NCI-H526 treated with DMSO at 0.1 percent for 48 hours (cell line): ENCODE measurements around the gene IER3.
"Not testable (repeated sequence)": the region's sequence is repeated elsewhere in the genome, so short reads cannot be mapped to it uniquely, and the experiment has no call there.

ENCODE experiments used
- DNase-seq: peaks from one replicate; lab custom pipeline; 2025; lab: John Stamatoyannopoulos, UW

Gene IER3

DNA sequence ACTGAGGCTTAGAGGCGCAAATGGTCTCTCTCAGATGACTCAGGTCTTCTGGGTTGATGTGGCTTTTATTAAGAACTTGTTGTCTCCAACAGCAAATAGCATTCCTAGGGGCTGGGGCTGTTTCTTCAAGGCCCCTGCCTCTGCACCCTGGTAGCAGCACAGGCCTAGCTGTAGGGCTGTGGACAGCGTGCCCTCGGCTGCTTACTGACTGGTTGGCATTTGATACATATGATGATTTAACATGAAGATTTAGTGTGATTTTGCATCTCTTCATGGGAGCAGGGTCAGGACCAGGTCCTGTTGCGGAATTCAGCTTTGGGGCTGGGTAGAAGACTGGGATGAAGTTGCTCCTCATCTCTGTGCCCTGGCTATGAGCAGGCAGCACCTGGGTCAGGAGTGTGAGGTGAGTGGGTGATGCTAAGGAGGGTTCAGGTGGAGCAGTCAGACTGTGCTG lies 24.3 kb upstream of the IER3 start:
- DNase-seq = no peak

- DNase-seq = no peak
Observed at GRCh38 chr6:30767944-30768301, 23.6 kb upstream of the IER3 start.

DNA sequence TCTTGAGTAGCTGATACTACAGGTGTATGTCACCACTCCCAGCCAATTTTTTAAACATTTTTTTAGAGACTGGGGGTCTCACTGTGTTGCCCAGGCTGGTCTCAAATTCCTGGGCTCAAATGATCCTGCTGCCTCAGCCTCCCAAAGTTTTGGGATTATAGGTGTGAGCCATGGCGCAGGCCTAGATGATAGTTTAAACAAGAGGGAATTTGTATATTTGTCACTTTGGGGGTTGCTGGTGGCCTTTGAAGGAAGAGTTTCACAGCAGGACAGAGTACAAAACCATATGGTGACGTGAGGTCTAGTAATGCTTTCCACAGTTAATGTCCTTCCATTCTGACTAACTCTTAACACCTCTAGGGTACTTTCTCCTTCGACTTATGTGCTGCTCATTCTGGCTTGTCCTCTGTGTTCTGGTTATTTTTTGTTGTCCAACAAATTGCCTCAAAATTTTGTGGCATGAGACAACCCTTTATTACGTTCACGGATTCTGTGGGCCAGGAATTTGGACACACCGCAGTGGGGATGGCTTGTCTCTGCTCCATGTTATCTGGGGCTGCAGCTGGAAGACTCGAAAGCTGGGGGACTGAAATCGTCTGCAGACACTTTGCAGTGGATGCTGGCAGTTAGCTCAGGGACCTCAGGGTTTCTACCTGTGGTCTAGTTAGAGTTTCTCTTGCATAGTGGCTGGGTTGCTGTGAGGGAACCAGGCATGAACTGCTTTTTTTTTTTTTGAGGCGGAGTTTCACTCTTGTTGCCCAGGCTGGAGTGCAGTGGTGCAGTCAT lies 23.0 kb upstream of the IER3 start:
- DNase-seq = no peak

DNA sequence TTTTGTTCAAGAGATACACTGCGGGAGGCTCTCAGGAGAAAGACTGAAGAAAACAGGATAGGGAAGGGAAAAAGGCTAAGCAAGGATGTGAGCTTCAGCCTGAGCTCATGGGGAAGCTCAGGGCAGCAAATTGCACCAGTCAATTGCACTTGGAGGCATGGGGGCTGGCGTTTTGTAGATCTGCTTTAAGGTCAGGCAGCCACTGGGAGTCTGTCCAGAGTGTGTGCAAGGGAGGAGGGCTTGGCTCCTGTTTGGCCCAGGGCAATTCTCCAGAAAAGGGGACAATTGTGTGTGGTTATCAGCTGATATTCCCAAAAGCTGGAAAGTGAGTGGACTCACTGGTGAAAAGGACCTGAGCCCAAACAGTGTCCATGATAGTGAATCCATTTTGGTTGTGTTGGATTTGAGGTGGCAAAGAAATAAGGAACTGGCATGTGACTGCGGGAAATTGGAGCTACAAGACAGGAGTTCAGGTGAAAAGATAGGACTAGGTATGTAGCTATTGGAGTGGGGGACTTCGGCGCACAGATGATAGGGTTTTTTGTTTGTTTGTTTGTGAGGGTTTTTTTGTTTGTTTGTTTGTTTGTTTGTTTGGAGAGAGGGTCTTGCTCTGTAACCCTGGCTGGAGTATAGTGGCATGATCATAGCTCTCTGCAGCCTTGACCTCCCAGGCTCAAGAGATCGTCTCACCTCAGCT lies 22.3 kb upstream of the IER3 start:
- DNase-seq = no peak

- not testable (repeated sequence) for DNase-seq
Observed at GRCh38 chr6:30765495-30765894, 21.1 kb upstream of the IER3 start.

DNA sequence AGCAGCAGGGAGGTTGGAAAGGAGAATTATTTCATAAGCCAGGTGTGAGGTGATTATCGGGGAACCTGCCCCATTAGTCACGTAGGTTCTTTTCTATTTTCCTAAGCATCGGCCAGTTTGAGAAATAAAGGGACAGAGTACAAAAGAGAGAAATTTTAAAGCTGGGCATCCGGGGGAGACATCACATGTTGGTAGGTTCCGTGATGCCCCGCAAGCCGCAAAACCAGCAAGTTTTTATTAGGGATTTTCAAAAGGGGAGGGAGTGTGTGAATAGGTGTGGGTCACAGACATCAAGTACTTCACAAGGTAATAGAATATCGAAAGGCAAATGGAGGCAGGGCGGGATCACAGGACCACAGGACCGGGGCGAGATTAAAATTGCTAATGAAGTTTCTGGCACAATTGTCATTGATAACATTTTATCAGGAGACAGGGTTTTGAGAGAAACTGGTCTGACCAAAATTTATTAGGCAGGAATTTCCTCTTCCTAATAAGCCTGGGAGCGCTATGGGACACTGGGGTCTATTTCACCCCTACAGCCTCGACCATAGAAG lies 20.2 kb upstream of the IER3 start:
- not testable (repeated sequence) for DNase-seq

DNA sequence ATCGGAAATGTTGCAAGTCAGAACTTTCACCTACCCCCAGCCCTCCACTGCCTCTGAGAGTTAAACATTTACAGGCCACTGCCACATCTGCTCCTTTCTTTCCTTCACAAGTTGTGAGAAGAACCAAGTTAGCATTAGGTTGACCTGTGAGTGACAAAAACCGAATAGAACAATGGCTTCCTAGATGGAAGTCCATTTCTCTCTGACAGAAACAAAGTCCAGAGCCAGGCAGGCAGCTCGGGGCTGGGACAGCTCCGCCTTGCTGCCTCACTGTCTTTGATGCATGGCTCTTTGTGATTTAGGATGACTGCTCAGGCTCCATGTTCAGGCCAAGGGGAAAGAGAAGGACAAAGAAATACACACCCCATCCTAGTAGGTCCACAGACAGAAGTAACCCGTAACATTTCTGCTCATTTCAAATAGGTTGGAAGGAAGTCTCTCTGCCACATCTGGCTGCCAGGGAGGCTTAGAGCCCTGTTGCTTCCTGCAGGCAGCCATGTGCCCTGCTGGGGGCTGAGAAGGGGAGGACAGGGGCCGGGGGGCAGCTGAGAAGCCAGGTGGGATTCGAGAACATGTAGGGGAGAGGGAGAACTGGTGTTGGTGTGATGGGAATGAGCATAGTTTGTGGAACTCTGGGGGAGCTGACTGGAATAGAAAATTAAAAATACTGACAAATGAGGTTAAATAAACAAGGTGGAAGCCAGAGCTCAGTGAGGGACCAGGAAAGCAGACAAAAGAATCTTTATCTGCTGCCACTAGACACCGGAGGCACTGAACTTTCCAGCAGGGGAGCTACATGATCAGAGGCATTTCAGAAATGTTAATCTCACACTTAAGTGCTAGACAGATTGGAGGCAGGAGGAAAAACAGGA lies 19.5 kb upstream of the IER3 start:
- no peak for DNase-seq

GRCh38 chr6:30763155-30763617 lies 18.8 kb upstream of the IER3 start:
- no peak for DNase-seq

GRCh38 chr6:30761791-30762429 lies 17.6 kb upstream of the IER3 start:
- no peak for DNase-seq

- no peak for DNase-seq
Observed at GRCh38 chr6:30760549-30760948, 16.2 kb upstream of the IER3 start.

- DNase-seq = no peak
Observed at GRCh38 chr6:30759575-30760239, 15.4 kb upstream of the IER3 start.

DNA sequence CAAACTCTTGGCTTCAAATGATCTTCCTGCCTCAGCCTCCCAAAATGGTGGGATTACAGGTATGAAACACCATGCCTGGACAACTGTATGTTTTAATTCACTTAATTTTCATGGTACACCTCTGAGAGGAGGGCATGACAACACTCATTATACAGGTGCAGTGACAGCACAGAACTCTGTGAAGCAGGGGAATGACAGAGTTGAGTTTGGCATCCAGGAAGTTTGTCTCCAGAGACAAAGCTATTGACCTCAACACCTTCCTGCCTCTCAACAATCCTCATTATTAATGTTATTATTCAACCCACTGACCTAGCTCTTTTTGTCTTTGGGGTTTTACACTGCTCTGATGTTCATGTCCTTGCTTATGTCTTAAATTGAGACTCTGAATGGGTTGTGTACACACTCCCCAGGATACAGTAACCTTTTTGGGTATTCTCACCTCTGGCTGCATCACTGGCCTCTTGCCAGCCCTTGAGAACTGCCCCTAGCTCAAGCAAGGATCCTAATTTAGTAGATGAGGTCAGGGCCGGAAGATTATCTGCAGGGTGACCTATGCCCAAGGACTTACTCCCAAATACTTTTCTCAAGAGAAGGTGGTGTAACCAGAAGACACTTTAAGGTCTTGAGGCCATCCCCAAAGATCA lies 13.0 kb upstream of the IER3 start:
- DNase-seq = no peak

DNA sequence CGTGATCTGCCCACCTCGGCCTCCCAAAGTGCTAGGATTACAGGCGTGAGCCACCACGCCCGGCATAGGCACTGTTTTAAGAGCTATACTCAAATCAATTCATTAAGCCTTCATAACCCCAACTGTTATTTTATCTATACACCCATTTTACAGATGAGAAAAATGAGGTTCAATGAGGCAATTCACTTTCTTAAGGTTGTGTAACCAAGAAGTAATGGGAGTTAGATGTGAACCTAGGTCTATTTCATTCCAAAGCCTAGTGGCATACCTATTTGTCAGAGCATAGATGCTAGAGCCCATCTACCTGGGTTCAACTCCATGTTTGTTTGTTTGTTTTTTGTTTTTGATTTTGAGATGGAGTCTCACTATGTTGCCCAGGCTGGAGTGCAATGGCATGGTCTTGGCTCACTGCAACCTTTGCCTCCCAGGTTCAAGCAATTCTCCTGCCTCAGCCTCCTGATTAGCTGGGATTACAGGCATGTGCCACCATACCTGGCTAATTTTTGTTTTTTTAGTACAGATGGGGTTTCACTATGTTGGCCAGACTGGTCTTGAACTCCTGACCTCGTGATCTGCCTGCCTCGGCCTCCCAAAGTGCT lies 12.2 kb upstream of the IER3 start:
- DNase-seq = not testable (repeated sequence)

DNA sequence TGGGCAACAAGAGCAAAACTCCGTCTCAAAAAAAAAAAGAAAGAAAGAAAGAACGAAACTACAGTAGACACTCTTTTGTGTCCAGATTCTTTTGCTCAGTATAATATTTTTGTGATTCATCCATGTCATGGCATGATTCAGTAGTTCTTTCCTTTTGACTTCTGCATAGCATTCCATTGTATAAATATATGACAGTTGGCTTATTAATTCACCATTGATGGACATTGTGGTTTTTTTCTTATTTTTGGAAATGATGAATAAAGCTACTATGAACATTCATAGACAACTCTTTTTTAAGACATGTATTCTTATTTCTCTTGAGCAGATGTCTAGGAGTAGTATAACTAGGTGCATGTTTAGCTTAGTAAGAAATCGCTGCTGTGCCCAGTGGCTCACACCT lies 10.3 kb upstream of the IER3 start:
- DNase-seq = no peak

GRCh38 chr6:30752157-30752927 lies 8.0 kb upstream of the IER3 start:
- no peak for DNase-seq

DNA sequence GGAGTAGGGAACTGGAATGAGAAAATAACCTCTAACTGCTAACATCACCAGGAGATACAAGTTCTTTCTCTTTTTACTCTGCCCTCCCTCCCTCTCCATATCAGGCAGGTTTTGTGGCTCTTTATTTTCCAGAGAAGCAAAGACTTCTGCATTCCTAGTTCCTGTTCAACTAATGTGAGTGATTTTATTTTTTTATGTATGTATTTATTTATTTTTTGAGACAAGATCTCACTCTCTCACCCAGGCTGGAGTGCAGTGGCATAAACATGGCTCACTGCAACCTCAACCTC lies 6.0 kb upstream of the IER3 start:
- no peak for DNase-seq

DNA sequence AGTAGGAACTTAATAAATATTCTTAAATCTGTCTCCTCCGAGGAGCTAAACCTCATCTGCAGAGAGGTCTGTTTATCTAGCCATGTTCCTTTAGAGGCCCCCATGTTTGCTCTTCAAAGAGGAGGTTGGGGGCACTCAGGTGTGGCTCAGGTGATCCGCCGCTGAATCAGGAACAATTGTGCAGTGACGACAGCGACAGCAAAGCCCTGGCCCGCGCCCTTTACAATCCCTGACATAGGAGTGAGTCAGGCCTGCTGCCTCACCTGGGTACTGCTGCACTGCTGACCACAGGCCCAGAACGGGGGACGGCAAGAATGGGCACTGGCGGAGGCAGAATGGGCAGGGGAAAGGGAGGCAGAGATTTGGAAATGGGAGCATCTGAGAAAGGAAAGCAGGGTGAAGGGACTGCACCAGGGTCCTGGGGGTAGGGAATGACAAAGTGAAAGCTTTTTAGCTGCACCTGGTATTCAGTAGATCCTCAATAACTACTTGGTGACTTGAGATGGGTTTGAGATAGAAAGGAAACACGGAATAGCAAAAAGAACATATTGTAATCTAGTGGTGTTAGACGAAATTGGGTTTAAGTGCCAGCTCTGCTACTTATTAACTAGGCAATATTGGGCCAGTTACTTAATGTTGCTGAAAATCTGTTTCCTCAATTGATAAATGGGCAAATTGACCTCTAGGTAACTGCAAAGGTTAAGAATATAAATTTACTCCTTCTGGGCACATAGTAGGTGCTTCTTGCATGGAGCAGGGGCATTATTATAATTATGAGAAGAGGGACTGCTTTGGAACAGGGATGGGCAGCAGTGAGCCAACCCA lies 5.4 kb upstream of the IER3 start:
- DNase-seq = no peak

DNA sequence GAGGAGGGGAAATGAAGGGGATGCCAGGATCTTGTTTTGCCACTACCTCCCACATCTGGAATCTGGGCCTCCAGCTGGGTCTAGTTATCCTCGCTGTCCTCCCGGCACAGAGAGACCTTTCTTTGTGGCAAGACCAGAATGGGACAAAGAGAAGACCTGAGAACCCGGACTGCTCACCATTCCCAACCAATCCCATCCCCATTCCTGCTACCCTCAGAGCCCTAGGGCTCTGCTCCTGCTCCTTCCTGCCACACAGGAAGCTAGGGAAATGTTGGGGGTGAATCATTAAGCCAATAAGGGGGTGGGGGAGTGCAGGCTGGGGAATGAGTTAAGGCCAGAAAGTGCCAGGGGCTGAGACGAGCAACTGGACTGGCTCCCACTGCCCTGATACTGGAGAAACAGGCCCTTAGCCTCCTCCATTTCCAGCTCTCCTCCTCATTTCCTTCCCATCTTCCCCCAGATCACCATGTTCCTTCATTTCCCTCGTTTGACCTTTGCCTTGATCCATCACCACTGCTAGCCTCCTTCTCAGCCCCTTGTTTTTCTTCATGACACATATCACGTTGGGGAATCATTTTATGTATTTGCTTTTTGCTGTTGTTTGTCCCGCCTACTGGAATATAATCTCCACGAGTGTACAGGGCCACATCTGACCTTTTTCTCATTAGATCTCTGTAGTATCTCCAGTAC lies 4.6 kb upstream of the IER3 start:
- DNase-seq = no peak
